ENCODE measurements around the gene ZNF326.

DNA sequence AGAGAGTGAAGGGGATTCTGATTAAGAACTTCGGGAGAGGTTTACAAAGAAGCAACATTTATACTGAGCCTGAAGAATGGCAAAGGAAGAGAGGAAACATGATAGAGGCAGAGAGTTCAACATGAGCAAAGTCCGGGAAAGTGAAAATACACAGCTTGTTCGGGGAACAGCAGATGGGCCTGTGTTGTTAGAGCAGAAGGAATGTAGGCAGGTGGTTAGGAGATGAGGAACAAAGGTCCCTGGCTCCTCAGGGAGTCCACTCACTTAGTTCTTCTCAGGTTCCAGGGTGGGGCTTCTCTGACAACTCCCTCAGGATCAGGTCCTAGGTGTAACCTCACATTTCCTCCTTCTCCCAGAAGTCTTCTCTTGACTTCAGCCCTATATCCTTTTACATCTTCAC, 5.1 kb upstream of the ZNF326 start:
- TF ChIP-seq CTCF (IDR thresholded peaks at IDR 0.05; ENCODE audit: insufficient read depth, low read length, poor library complexity, severe bottlenecking) (no peak), EZH2phosphoT487 (conservative IDR thresholded peaks at IDR 0.05; ENCODE audit: low read length) (no peak)
